LoVo (cell line): ENCODE measurements around the gene LONRF2.
"Not testable (repeated sequence)": the region's sequence is repeated elsewhere in the genome, so short reads cannot be mapped to it uniquely, and the experiment has no call there.

ENCODE experiments used
- DNase-seq: peaks from one replicate; pipeline ENCODE4 v3.0.0-alpha.2; 2016; ENCODE audit warnings: low spot score

Gene LONRF2

DNA sequence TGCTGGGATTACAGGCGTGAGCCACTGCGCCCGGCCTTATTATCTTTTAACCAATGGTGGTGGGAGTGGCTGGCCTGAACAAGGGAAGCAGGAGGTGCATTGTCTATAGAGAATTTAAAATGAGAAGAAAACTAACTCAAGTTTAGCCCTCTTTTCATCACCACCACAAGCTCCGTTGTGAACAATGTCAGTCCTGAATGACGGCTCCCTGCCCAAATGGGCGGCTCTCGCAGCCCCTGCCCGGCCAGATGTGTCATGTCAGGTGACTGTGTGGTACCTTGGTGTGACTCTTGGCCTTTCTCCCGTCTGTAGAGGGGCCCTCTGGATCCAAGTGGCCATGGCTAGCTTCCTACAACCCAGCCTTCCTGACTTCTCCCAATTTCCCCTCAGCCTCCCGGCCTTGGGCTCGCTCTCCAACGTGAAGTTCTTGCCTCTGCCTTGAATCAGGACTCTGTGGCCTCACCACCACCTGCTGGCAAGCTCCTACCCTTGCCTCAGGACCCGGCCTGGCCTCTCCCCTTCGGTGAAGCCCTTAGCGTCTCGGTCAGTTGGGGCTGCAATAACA, 67.6 kb downstream of the LONRF2 start:
- DNase-seq = no peak

- DNase-seq = no peak
Observed at GRCh38 chr2:100253786-100254185, 68.5 kb downstream of the LONRF2 start.

- DNase-seq = no peak
Observed at GRCh38 chr2:100252811-100253698, 69.2 kb downstream of the LONRF2 start.

GRCh38 chr2:100250645-100251044, 71.7 kb downstream of the LONRF2 start:
- no peak for DNase-seq

DNA sequence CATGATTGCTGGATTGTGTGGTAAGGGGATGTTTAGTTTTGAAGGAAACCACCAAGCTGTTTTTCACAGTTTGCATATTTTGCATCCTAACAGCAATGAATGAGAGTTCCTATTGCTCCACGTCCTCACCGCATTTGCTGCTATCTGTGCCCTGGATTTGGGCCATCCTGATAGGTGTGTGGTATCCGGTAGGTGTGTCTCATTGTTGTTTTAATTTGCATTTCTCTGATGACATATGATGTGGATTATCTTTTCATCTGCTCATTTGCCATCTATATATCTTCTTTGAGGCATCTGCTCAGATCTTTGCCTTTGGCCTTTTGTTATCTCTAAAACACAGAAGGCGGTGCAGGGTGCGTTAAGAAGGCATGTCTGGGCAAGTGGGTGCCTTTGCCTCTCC, 73.3 kb downstream of the LONRF2 start:
- no peak for DNase-seq

DNA sequence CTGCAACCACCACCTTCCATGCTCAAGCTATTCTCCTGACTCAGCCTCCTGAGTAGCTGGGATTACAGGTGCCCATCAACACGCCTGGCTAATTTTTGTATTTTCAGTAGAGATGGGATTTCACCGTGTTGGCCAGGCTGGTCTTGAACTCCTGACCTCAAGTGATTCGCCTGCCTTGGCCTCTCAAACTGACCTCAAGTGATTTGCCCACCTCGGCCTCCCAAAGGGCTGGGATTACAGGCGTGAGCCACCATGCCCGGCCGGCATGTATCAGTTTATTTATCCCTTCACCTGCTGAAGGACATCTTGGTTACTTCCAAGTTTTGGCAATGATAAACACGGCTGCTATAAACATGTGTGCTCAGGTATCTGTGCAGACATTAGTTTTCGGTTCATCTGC, 73.7 kb downstream of the LONRF2 start:
- DNase-seq = not testable (repeated sequence)

- no peak for DNase-seq
Observed at GRCh38 chr2:100248044-100248330, 74.3 kb downstream of the LONRF2 start.

DNA sequence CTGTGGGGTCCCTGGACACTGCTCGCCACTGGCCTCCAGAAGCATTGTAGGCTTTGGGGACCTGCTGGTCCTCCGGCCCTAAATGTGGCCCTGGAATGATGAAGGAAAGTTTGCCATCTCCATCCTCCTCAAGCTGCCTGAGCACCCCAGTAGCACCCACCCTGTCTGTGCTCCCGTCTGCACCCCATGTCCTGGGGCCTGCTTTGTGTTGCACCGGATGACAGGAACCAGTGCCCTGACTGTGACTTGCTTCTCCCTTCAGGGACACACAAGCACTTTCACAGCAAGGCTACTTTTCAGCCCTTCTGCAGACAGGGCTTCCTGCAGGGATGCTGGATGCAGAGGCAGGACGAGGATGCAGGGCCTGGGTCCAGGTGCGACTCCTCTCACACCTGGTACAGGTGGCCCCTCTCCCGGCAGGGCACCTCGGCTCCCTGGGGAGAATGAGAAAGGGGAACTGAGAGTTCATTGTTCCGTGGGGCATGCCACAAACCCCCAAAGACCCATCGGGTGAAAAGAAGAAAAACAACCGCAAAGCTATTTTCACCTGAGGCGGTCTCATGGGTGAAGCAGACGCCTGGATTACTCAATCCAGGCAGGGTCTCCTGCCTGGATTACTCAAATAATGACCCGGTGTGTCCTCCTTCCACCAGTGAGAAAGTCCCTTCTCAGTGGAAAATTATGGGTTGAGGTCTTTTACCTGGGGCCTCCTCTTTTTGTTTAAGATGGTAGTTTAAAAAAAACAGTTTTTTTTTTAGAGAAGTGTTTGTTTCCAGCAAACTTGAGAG, 74.9 kb downstream of the LONRF2 start:
- no peak for DNase-seq

DNA sequence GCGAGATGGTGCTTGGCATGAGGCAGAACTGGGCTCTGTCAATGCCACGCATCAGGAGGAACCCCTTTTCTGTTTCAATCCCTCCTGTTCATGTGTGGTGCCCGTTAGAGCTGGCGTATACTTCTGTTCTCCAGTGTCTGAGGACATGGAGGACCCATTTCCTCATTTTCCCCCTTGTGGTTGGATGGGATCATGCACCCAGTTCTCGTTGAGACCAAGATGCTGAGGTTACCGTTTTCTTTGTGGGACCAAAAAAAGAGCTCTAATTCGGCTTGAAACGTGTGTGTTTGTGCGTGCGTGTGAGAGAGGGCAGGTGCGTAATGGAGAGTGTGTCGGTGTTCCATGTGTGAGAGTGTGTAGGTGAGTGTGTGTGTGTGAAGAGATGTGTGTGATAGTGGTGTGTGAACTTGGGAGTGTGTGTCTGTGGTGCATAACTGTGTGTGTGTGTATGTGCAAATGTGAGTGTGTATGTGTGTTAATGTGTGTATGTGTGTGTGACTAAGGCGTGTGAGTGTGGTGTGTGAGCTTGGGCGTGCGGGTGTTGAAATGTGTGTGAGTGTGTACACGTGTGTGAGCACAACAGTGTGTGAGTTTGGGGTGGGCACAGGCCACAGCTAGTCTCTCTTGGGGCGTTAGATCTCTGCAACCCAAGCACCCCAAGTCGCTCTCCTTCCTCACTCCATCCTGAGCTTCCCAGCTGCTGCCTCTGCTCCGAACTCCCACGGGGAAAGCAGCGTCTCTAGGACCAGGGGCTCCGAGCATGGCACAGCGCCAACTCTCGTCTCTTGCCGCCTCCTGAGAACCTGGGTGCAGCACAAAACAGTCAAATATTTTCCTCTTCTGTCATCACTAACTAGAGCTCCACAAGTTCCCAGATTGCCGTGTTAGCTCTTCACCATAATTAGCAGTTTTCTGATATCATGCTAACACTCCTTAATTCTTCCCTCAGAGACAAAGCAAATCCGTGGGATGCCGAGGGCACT, 75.8 kb downstream of the LONRF2 start:
- peak; percentile 7 for DNase-seq

DNA sequence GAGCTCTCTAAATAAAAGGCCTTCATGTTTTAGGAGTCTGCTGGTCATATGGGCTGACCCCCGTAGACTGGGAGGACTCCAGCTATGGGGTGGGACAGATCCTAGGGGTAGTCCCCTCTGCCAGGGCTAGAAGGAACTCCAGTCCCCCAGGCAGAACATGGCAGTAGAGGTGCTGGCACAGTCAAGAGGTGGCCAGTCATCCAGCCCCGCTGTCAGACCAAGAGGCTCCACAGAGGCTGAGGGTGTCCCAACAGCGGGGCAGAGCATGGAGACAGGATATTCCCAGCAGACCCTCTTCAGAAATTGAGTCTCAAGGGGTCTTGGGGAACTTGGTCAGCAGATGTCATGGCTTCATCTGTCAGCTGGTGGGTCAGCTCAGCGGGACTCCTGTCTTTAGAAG, 76.6 kb downstream of the LONRF2 start:
- DNase-seq = no peak

GRCh38 chr2:100244881-100245605, 77.3 kb downstream of the LONRF2 start:
- DNase-seq = no peak

DNA sequence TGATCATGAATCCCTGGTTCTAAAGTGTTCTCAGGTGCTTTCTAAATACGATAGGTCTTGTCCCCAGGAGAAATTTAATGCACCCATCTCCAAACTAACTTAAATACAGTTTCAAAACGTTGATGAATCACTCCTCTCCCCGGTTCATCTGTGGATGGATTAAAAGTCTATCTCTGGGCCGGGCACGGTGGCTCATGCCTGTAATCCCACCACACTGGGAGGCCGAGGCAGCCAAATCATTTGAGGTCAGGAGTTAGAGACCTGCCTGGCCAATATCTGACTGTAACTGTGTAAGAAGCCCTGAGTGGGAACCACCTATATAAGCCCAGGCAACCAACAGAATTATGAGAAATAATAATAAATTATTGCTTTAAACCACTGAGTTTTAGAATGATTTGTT, 78.7 kb downstream of the LONRF2 start:
- no peak for DNase-seq

GRCh38 chr2:100242891-100243619, 79.2 kb downstream of the LONRF2 start:
- no peak for DNase-seq

GRCh38 chr2:100242476-100242875, 79.8 kb downstream of the LONRF2 start:
- DNase-seq = no peak

- DNase-seq = no peak
Observed at GRCh38 chr2:100241236-100241635, 81.1 kb downstream of the LONRF2 start.

DNA sequence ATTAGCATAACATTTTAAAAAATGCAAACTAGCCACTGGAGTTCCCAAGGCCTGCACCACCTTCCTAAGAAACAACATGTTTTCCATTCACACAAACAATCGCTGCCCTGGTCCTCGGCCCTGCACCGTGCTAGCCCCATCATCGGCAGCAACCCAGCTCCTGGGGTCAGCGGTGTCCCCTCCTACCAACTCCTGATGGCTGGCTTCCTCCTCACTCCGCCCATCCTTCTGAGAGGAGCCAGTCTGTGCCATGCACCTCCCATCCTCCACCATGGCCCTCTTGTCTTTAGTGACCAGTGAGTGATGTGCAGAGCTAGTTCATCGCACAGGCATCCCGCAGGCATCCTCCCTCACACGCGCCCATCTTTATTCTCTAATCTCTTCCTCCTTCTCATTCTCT, 81.9 kb downstream of the LONRF2 start:
- DNase-seq = no peak

GRCh38 chr2:100239486-100240210, 82.7 kb downstream of the LONRF2 start:
- no peak for DNase-seq

GRCh38 chr2:100238471-100238870, 83.8 kb downstream of the LONRF2 start:
- no peak for DNase-seq

- no peak for DNase-seq
Observed at GRCh38 chr2:100237770-100238169, 84.5 kb downstream of the LONRF2 start.

DNA sequence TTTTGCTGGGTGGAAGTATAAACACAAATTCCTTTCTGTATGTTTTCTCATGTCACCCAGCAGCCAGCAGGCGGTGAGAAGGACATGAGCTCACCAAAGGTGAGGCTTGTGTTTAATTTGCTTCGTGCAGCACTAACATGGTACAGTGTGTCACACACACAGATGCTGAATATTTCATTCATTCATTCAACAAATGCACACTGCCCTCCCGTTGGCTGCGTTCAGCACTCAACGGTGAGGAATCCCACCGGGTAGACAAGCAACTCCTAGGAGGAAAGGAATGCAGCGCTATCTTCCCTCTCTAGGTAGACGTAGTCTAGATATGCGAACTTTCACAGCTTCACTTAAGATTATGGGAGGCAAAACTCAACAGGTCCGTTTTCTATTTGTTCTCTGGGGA, 85.1 kb downstream of the LONRF2 start:
- no peak for DNase-seq
